Ishikawa (cell line): ENCODE measurements around the gene CDK16.

Experiments
- CREB1 ChIP-seq: IDR thresholded peaks from 2 replicates; pipeline ENCODE4 v1.6.1; 2012; ENCODE audit warnings: low read depth
- EGR1 ChIP-seq: IDR thresholded peaks from 2 replicates; pipeline ENCODE4 v1.6.1; 2012
- EP300 ChIP-seq: IDR thresholded peaks from 2 replicates; pipeline ENCODE4 v1.6.1; 2012; ENCODE audit warnings: borderline replicate concordance
- MAX ChIP-seq: IDR thresholded peaks from 2 replicates; pipeline ENCODE4 v1.6.1; 2012
- TAF1 ChIP-seq: IDR thresholded peaks from 2 replicates; pipeline ENCODE4 v1.6.1; 2012; ENCODE audit warnings: low read depth, mild to moderate bottlenecking
- USF1 ChIP-seq: IDR thresholded peaks from 2 replicates; pipeline ENCODE4 v1.6.1; 2012
- YY1 ChIP-seq: IDR thresholded peaks from 2 replicates; pipeline ENCODE4 v1.6.1; 2012; ENCODE audit warnings: low read depth
- ZBTB7A ChIP-seq: IDR thresholded peaks from 2 replicates; pipeline ENCODE4 v1.6.1; 2012; ENCODE audit warnings: low read depth

GRCh38 chrX:47178337-47178736, 40.1 kb upstream of the CDK16 start:
- TF ChIP-seq MAX, result no peak
- no peak for TF ChIP-seq TAF1
- no peak for TF ChIP-seq ZBTB7A
- no peak for TF ChIP-seq EGR1
- no peak for TF ChIP-seq EP300
- TF ChIP-seq CREB1, result no peak
- no peak for TF ChIP-seq YY1
- TF ChIP-seq USF1, result no peak
